Bronchial epithelial cell (primary cell): Measurements from ENCODE around the gene PYGO1. TPM values are rescaled to one million over a fixed set of nuclear protein-coding genes. Genes with fewer than 3 reads are reported as not detected.

ENCODE experiments used
- DNase-seq: peaks from one replicate; pipeline ENCODE4 v3.0.0-alpha.2; 2010; ENCODE audit warnings: low read depth
- FAIRE-seq: peaks from 2 replicates; lab custom pipeline; 2011; peaks lifted over from hg19 to GRCh38; lab: Jason Lieb, UNC
- H3K27me3 ChIP-seq: 2 replicates; pipeline ENCODE4 v1.5.1; 2011; ENCODE audit warnings: low read length; ENCODE audit not compliant: control insufficient read depth, insufficient read depth
- H3K36me3 ChIP-seq: 2 replicates; pipeline ENCODE4 v1.5.1; 2011; ENCODE audit warnings: low read length; ENCODE audit not compliant: control insufficient read depth, insufficient read depth
- H3K4me3 ChIP-seq: 2 replicates; pipeline ENCODE4 v1.5.1; 2011; ENCODE audit warnings: mild to moderate bottlenecking, low read depth, low read length, control low read depth
- total RNA-seq: library from RNA; depleted of rRNA; stranded (reverse); fragments of >200 nt; gene quantifications from 2 replicates; pipeline ENCODE4 v1.2.1, GENCODE V29; 2014
- TF ChIP-seq, protein P1 (sequence below): IDR thresholded peaks from 2 replicates; pipeline ENCODE4 v1.5.1; 2011; ENCODE audit warnings: mild to moderate bottlenecking, moderate library complexity, low read length, control low read depth, inconsistent platforms; ENCODE audit not compliant: insufficient read depth, severe bottlenecking

Gene PYGO1
- total RNA-seq, 1 donor from 2014 or later, result 1.1 TPM

DNA sequence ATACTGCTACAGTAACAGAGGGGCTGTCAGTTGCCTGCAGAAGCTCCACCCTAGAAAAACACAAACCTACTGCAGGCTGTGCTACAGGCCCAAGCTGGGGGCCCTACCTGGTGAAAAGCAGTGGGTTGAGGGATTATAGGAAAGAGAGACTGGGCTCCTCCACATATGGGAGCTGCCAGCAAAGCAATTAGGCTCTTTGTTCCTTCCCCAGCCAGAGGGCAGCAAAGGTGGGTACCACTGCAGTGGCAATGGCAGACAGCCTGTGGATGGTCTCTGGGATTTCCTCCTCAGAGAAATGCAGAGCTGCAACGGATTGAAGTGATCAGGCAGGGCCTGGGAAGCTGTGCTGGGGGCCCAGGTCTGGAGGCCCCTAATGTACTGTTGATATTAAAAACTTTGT is 61.0 kb downstream of the PYGO1 start:
- FAIRE-seq, result no peak

DNA sequence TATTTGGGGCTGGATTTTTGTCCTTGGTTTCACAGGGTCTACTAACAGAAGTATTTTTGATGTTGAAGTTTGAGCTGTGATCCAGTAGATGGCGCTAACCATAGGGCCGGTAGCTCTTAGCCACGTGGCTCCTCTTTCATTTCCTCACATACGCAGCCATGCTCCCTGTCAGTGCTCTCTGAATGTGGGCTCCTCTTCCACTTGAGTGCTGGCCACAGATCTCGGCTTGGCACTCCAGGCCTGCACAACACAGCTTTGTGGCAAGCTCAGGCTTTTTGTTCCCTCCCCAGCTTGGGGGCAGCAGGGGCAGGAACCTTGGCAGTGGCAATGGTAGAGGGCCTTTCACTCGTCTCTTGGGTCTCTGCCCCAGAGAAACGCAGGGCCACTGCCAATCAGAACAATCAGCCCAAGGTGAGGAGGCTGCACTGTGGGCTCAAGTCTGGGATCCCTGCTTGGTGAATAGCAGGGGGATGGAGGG is 61.5 kb downstream of the PYGO1 start:
- no peak overlapping the region for H3K4me3 ChIP-seq
- peak; percentile 55 for DNase-seq
- no peaks in the 10 kb centered on the region for H3K27me3 ChIP-seq
- no peak for FAIRE-seq
- TF ChIP-seq, protein P1, sequence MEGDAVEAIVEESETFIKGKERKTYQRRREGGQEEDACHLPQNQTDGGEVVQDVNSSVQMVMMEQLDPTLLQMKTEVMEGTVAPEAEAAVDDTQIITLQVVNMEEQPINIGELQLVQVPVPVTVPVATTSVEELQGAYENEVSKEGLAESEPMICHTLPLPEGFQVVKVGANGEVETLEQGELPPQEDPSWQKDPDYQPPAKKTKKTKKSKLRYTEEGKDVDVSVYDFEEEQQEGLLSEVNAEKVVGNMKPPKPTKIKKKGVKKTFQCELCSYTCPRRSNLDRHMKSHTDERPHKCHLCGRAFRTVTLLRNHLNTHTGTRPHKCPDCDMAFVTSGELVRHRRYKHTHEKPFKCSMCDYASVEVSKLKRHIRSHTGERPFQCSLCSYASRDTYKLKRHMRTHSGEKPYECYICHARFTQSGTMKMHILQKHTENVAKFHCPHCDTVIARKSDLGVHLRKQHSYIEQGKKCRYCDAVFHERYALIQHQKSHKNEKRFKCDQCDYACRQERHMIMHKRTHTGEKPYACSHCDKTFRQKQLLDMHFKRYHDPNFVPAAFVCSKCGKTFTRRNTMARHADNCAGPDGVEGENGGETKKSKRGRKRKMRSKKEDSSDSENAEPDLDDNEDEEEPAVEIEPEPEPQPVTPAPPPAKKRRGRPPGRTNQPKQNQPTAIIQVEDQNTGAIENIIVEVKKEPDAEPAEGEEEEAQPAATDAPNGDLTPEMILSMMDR, result peak; percentile 85
- H3K36me3 ChIP-seq, result no peaks in the 10 kb centered on the region

More for the DNA sequence above, 61.0 kb downstream of the PYGO1 start:
- Histone ChIP-seq H3K36me3 (no peaks in the 10 kb centered on the region), H3K4me3 (no peak overlapping the region), H3K27me3 (no peaks in the 10 kb centered on the region)
- no peak for DNase-seq
- TF ChIP-seq, protein P1, result no peak

DNA sequence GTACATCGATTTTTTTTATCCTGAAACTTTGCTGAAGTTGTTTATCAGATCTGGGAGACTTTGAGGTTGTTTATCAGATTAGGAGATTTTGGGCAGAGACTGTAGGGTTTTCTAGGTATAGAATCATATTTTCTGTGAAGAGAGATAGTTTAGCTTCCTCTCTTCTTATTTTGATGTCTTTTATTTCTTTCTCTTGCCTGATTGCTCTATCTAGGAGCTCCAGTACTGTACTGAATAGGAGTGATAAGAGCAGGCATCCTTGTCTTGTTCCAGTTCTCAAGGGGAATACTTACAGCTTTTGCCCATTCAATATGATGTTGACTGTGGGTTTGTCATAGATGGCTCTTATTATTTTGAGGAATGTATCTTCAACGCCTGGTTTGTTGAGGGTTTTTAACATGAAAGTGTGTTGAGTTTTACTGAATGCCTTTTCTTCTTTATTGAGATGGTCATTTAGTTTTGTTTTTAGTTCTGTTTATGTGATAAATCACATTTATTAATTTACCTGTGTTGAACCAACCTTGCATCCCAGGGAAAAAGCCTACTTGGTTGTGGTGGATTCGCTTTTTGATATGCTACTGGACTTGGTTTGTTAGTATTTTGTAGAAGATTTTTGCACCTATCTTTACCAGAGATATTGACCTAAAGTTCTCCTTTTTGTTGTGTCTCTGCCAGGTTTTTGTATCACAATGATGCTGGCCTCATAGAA is 65.2 kb downstream of the PYGO1 start:
- H3K4me3 ChIP-seq, result no peak overlapping the region
- no peaks in the 10 kb centered on the region for H3K36me3 ChIP-seq
- no peak for DNase-seq
- no peaks in the 10 kb centered on the region for H3K27me3 ChIP-seq
- FAIRE-seq, result no peak
- TF ChIP-seq, protein P1, result no peak

DNA sequence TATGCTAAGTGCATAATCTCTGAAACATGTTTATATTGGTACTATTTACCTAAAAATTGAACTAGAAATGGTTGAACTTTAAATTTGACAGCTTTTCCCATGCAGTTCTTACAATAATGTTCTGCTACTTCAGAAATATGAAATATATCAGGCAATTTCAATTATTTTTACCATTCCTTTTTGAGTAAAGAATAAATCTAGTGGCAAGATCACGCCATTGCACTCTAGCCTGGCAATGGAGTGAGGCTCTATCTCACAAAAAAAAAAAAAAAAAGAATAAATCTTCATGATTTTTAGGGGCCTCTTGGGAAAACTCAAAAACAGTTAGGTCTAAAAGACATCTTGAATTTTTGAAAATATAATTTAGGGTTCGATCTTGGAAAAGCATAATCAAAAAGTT is 69.5 kb downstream of the PYGO1 start:
- H3K4me3 ChIP-seq, result no peak overlapping the region

DNA sequence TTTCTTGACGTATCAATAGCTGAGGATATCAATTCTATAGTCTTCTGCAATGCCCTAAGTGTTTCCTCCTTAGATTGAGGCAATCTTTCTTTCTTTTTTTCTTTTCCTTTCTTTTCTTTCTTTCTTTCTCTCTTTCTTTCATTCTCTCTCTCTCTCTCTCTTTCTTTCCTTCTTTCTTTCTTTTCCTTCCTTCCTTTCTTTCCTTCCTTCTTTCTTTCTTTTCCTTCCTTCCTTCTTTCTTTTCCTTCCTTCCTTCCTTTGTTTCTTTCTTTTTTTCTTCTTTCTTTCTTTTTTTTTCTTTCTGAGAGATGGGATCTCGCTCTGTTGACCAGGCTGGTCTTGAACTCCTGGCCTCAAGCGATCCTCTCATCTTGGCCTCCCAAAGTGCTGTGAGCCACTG is 70.1 kb downstream of the PYGO1 start:
- no peaks in the 10 kb centered on the region for H3K36me3 ChIP-seq
- DNase-seq (no peak), FAIRE-seq (no peak)

More for the DNA sequence above, 69.5 kb downstream of the PYGO1 start:
- FAIRE-seq (no peak), DNase-seq (no peak)
- TF ChIP-seq, protein P1, result no peak
- Histone ChIP-seq H3K27me3 (no peaks in the 10 kb centered on the region), H3K36me3 (no peaks in the 10 kb centered on the region)

More for the DNA sequence above, 70.1 kb downstream of the PYGO1 start:
- Histone ChIP-seq H3K4me3 (no peak overlapping the region), H3K27me3 (no peaks in the 10 kb centered on the region)
- TF ChIP-seq, protein P1, result no peak
